ENCODE results near the gene PKP1. TPM values are rescaled to one million over a fixed set of nuclear protein-coding genes. Genes with fewer than 3 reads are reported as not detected.

The PKP1 gene
- polyA plus RNA-seq, 3 donors, result not detected

DNA sequence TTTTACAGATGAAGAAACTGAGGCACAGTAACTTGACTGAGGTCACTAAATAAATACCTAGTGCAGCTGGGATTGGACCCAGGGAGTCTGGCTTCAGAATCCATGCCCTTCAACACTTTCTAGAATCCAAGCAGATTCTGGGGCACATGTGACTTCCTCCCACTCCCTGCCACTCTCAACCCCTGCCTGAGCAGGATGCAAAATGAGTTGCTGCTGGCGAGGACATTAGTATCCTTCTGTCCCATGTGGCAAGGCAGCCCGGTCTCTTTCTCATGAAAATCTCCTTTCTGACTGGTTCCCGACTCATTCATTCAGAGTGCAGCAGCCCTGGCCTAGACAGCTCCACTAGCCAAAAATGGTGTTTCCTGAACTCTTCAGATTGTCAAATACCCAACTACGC is 65.8 kb downstream of the PKP1 start:
- peaks cover 0 to 7% of the 10 kb centered on the region in 2 donors for H3K27me3 ChIP-seq (ENCODE audit: control insufficient read depth in 2 of 2, insufficient read depth in 2 of 2, low read length in 2 of 2)
- no peak overlapping the region for H3K4me3 ChIP-seq (replicated peaks in 1 of 3; ENCODE audit: low read depth in 2 of 3, low read length in 3 of 3)
- DNase-seq, result no peak
- TF ChIP-seq CTCF (IDR thresholded peaks at IDR 0.05), result no peak
- intact Hi-C loops (cut with micrococcal nuclease), result no loop called here
- H2AFZ ChIP-seq (ENCODE audit: insufficient read depth, low read depth, low read length, poor library complexity, severe bottlenecking), result no peak overlapping the region
- 87% methylated on average over 4 of the region's 4 CpGs for WGBS (ENCODE audit: insufficient coverage)
- Mint-ChIP-seq H3K9me3 (no peaks in the 10 kb centered on the region), H3K4me1 (no peaks in the 10 kb centered on the region), H3K27me3 (ENCODE audit: low read depth in 3 of 3) (peaks cover 9 to 21% (median 13%) of the 10 kb centered on the region in 3 donors), H3K36me3 (no peaks in the 10 kb centered on the region), H3K27ac (no peak overlapping the region), H3K4me3 (no peak overlapping the region)
- no peak overlapping the region for H3K4me2 ChIP-seq (replicated peaks; ENCODE audit: extremely low read depth, low read length, poor library complexity, severe bottlenecking)
- H3K9ac ChIP-seq (ENCODE audit: insufficient read depth, low read length, poor library complexity, severe bottlenecking), result no peak overlapping the region
- no peaks in the 10 kb centered on the region for H3K79me2 ChIP-seq (ENCODE audit: insufficient read depth, low read length)
- no peaks in the 10 kb centered on the region for H4K20me1 ChIP-seq (ENCODE audit: insufficient read depth, low read length)
- no peaks in the 10 kb centered on the region for H3K4me1 ChIP-seq (ENCODE audit: control insufficient read depth in 1 of 2, insufficient read depth in 2 of 2, low read length in 2 of 2)
- H3K27ac ChIP-seq (ENCODE audit: low read depth in 1 of 2, low read length in 2 of 2), result no peak overlapping the region
- no peaks in the 10 kb centered on the region for H3K9me3 ChIP-seq (replicated peaks in 1 of 2; ENCODE audit: control insufficient read depth in 1 of 2, insufficient read depth in 1 of 2, low read length in 2 of 2)
- no peaks in the 10 kb centered on the region for H3K36me3 ChIP-seq (replicated peaks in 1 of 2; ENCODE audit: control insufficient read depth in 1 of 2, insufficient read depth in 2 of 2, low read length in 2 of 2)

GRCh38 chr1:201350361-201350725 is 67.0 kb downstream of the PKP1 start:
- Histone ChIP-seq H3K9me3 (replicated peaks in 1 of 2; ENCODE audit: control insufficient read depth in 1 of 2, insufficient read depth in 1 of 2, low read length in 2 of 2) (no peaks in the 10 kb centered on the region), H4K20me1 (ENCODE audit: insufficient read depth, low read length) (no peaks in the 10 kb centered on the region), H3K27ac (ENCODE audit: low read depth in 1 of 2, low read length in 2 of 2) (no peak overlapping the region), H3K36me3 (replicated peaks in 1 of 2; ENCODE audit: control insufficient read depth in 1 of 2, insufficient read depth in 2 of 2, low read length in 2 of 2) (no peaks in the 10 kb centered on the region), H3K9ac (ENCODE audit: insufficient read depth, low read length, poor library complexity, severe bottlenecking) (no peak overlapping the region), H3K79me2 (ENCODE audit: insufficient read depth, low read length) (no peaks in the 10 kb centered on the region), H3K4me3 (replicated peaks in 1 of 3; ENCODE audit: low read depth in 2 of 3, low read length in 3 of 3) (no peak overlapping the region), H2AFZ (ENCODE audit: insufficient read depth, low read depth, low read length, poor library complexity, severe bottlenecking) (no peak overlapping the region), H3K4me2 (replicated peaks; ENCODE audit: extremely low read depth, low read length, poor library complexity, severe bottlenecking) (no peak overlapping the region), H3K4me1 (ENCODE audit: control insufficient read depth in 1 of 2, insufficient read depth in 2 of 2, low read length in 2 of 2) (no peaks in the 10 kb centered on the region), H3K27me3 (ENCODE audit: control insufficient read depth in 2 of 2, insufficient read depth in 2 of 2, low read length in 2 of 2) (peaks cover 0 to 5% of the 10 kb centered on the region in 2 donors)
- Mint-ChIP-seq H3K36me3 (no peaks in the 10 kb centered on the region), H3K4me3 (no peak overlapping the region), H3K27ac (no peak overlapping the region), H3K27me3 (ENCODE audit: low read depth in 3 of 3) (peaks cover 9 to 20% (median 17%) of the 10 kb centered on the region in 3 donors), H3K9me3 (no peaks in the 10 kb centered on the region), H3K4me1 (no peaks in the 10 kb centered on the region)
- no peak for DNase-seq
- no peak for TF ChIP-seq CTCF (IDR thresholded peaks at IDR 0.05)
- WGBS (ENCODE audit: insufficient coverage), result no CpG with 5 or more reads among the region's 2 CpGs
- intact Hi-C loops (cut with micrococcal nuclease), result no loop called here

Measured in CD14-positive monocyte (primary cell).